ENCODE measurements around the gene SLC9A2. TPM values are rescaled to one million over a fixed set of nuclear protein-coding genes. Genes with fewer than 3 reads are reported as not detected.
A peak's percentile ranks its signal among the peaks of the same experiment; 100 is the strongest.

SLC9A2 gene
- total RNA-seq, 1 donor from 2014 or later = 21.1 TPM

- no peak for DNase-seq (ENCODE audit: low spot score)
These were observed 55.5 kb downstream of the SLC9A2 start for GRCh38 chr2:102674836-102675235.

GRCh38 chr2:102677244-102678215 lies 58.2 kb downstream of the SLC9A2 start:
- no peak for DNase-seq (ENCODE audit: low spot score)

- DNase-seq (ENCODE audit: low spot score) = no peak
These were observed 59.1 kb downstream of the SLC9A2 start for GRCh38 chr2:102678442-102678841.

GRCh38 chr2:102686479-102687439 lies 67.4 kb downstream of the SLC9A2 start:
- no peak for DNase-seq (ENCODE audit: low spot score)

- DNase-seq (ENCODE audit: low spot score) = no peak
These were observed 70.7 kb downstream of the SLC9A2 start for GRCh38 chr2:102690012-102690411.

GRCh38 chr2:102696463-102696862 lies 77.1 kb downstream of the SLC9A2 start:
- no peak for DNase-seq (ENCODE audit: low spot score)

- peak; percentile 87 for DNase-seq (ENCODE audit: low spot score)
These were observed 79.2 kb downstream of the SLC9A2 start for GRCh38 chr2:102698369-102699111.

GRCh38 chr2:102703305-102703704 lies 84.0 kb downstream of the SLC9A2 start:
- DNase-seq (ENCODE audit: low spot score) = no peak

GRCh38 chr2:102703748-102704147 lies 84.4 kb downstream of the SLC9A2 start:
- no peak for DNase-seq (ENCODE audit: low spot score)

GRCh38 chr2:102704531-102704930 lies 85.2 kb downstream of the SLC9A2 start:
- no peak for DNase-seq (ENCODE audit: low spot score)

GRCh38 chr2:102707796-102708695 lies 88.7 kb downstream of the SLC9A2 start:
- DNase-seq (ENCODE audit: low spot score) = no peak

- no peak for DNase-seq (ENCODE audit: low spot score)
These were observed 89.7 kb downstream of the SLC9A2 start for GRCh38 chr2:102708847-102709559.

- no peak for DNase-seq (ENCODE audit: low spot score)
These were observed 98.1 kb downstream of the SLC9A2 start for GRCh38 chr2:102717308-102718018.

- DNase-seq (ENCODE audit: low spot score) = no peak
These were observed 99.3 kb downstream of the SLC9A2 start for GRCh38 chr2:102718387-102719316.

GRCh38 chr2:102724016-102724490 lies 104.7 kb downstream of the SLC9A2 start:
- DNase-seq (ENCODE audit: low spot score) = no peak

GRCh38 chr2:102724553-102724952 lies 105.2 kb downstream of the SLC9A2 start:
- DNase-seq (ENCODE audit: low spot score) = no peak

- DNase-seq (ENCODE audit: low spot score) = no peak
These were observed 107.1 kb downstream of the SLC9A2 start for GRCh38 chr2:102726128-102727087.

Measured in ureter (tissue), 1 donor.